ENCODE data around the gene P2RY10. TPM values are rescaled to one million over a fixed set of nuclear protein-coding genes. Genes with fewer than 3 reads are reported as not detected.

P2RY10 gene
- total RNA-seq, 1 donor from 2014 or later, result not detected

Small RNA genes within 50 kb of the gene (microRNA-seq; reads per million reads assigned to microRNA genes)
- not detected for gene MIR4328

Other genes with a start within 250 kb of the P2RY10 start
- gene LPAR4, start 197.7 kb upstream of the P2RY10 start, total RNA-seq, result 6.3 and 11.7 TPM in 2 replicates
- not detected in 2 replicates for gene GPR174, start 199.3 kb downstream of the P2RY10 start, total RNA-seq

All from myocyte (in vitro differentiated cells).